DOHH2 (cell line): ENCODE data around the gene SLC26A1.

ENCODE experiments used
- EZH2phosphoT487 ChIP-seq: fragments of 200-600 bp; sonication (generic); IDR thresholded peaks from 2 replicates; pipeline ENCODE4 v1.6.1; 2017; ENCODE audit warnings: borderline replicate concordance, mild to moderate bottlenecking, antibody characterized with exemption, low read length, moderate library complexity, mixed read lengths
- TF ChIP-seq, protein P1 (sequence below): fragments of 200-600 bp; sonication (generic); IDR thresholded peaks from one replicate; pipeline ENCODE4 v1.5.1; 2014; ENCODE audit warnings: antibody characterized with exemption, mild to moderate bottlenecking, low read depth, low read length; ENCODE audit not compliant: poor library complexity, severe bottlenecking

DNA sequence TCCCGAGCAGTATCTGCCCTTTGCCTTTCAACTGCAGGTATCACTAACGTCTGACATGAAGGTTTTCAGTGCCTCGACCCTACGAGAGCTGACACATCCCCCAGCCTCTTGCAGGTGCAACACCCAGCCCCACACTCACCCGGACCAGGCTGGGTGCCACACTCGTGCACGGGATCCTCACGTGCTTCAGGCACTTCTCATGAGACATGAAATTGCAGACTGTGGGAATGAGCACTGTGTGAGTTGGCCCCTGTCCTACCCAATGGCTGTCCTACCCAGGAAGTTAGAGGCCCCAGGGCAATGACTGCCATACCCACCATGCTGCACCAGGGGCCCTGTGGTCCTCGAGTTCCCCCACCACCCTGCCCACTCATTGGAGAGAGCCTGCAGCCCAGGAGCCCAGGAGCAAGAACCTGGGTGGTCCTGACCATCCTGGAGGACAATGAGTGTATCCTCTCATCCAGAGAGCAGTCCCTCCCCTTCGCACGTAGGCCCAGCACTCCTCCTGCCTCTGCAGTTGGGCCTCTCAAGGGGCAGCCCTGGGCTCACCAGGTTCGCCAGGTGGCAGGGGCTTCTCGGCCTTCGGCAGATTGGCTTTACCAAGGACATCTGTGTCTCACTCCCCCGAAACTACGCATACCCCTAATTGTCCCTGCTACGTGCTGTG, 22.2 kb downstream of the SLC26A1 start:
- TF ChIP-seq, protein P1, sequence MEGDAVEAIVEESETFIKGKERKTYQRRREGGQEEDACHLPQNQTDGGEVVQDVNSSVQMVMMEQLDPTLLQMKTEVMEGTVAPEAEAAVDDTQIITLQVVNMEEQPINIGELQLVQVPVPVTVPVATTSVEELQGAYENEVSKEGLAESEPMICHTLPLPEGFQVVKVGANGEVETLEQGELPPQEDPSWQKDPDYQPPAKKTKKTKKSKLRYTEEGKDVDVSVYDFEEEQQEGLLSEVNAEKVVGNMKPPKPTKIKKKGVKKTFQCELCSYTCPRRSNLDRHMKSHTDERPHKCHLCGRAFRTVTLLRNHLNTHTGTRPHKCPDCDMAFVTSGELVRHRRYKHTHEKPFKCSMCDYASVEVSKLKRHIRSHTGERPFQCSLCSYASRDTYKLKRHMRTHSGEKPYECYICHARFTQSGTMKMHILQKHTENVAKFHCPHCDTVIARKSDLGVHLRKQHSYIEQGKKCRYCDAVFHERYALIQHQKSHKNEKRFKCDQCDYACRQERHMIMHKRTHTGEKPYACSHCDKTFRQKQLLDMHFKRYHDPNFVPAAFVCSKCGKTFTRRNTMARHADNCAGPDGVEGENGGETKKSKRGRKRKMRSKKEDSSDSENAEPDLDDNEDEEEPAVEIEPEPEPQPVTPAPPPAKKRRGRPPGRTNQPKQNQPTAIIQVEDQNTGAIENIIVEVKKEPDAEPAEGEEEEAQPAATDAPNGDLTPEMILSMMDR, result no peak
- no peak for TF ChIP-seq EZH2phosphoT487
